Right cardiac atrium (tissue), 5 donors: ENCODE results near the gene ITLN1. TPM values are rescaled to one million over a fixed set of nuclear protein-coding genes. Genes with fewer than 3 reads are reported as not detected.
"Not testable (repeated sequence)": the region's sequence is repeated elsewhere in the genome, so short reads cannot be mapped to it uniquely, and the experiment has no call there.

Experiments
- ATAC-seq, 2 donors: fragments of 200-7000 bp; cut with Tn5 transposase; one replicate each; pipeline versions ENCODE4 v1.8.0 to v1.9.1; 2020; ENCODE audit warnings: moderate library complexity in 2 of 2, mild to moderate bottlenecking in 1 of 2
- DNase-seq, 3 donors: peaks; one replicate each; pipeline ENCODE4 v3.0.0-alpha.2; 2020
- H3K27ac ChIP-seq: one replicate; pipeline ENCODE4 v1.5.1; 2013; ENCODE audit warnings: mild to moderate bottlenecking, low read length, control low read depth, moderate library complexity
- H3K27me3 ChIP-seq: one replicate; pipeline ENCODE4 v1.6.1; 2013; ENCODE audit not compliant: control insufficient read depth, insufficient read depth
- H3K4me1 ChIP-seq: one replicate; pipeline ENCODE4 v1.6.1; 2013; ENCODE audit warnings: low read length; ENCODE audit not compliant: control insufficient read depth, insufficient read depth
- H3K4me3 ChIP-seq: one replicate; pipeline ENCODE4 v1.5.1; 2013; ENCODE audit warnings: low read length, control low read depth
- H3K9me3 ChIP-seq: one replicate; pipeline ENCODE4 v1.6.1; 2013; ENCODE audit warnings: low read length; ENCODE audit not compliant: control insufficient read depth
- WGBS: extraction: QIAGEN DNeasy Blood & Tissue Kit; methylation state at CpG from one replicate; pipeline ENCODE4 v1.1.7; 2013; 5-methylcytosine and 5-hydroxymethylcytosine counted together
- intact Hi-C, 4 donors: fragments of 100-400 bp; cut with DNase I; formaldehyde crosslinking; loops; one replicate each; pipeline versions ENCODE4 v1.11.0 to v1.14.0; 2022 to 2023
- polyA plus RNA-seq: library from polyadenylated mRNA; stranded (reverse); fragments of 200-250 nt; gene quantifications from one replicate; pipeline ENCODE4 v1.2.3, GENCODE V29; 2013
- total RNA-seq, 4 donors: library from RNA; stranded (reverse); fragmentation: NEBNext Ultra II Directional; extraction: Animal tissue kit (Norgen Biotek cat#: 25700); gene quantifications; one replicate each; pipeline ENCODE4 v1.2.1, GENCODE V29; 2021
- donor health status: healthy with polysubstance abuse.
- donor health status: DM: no; HTN: yes; CAD: no.
- donor health status: DM: no; HTN: no; CAD: no.
- donor health status: DM: no; HTN: yes; CAD: no; lungs with severe emphysema.
- donor health status: DM: yes; HTN: yes; CAD: no.

The ITLN1 gene
- total and polyA plus RNA-seq, 5 donors: 3.0 to 30.0 (median 18.7) TPM

DNA sequence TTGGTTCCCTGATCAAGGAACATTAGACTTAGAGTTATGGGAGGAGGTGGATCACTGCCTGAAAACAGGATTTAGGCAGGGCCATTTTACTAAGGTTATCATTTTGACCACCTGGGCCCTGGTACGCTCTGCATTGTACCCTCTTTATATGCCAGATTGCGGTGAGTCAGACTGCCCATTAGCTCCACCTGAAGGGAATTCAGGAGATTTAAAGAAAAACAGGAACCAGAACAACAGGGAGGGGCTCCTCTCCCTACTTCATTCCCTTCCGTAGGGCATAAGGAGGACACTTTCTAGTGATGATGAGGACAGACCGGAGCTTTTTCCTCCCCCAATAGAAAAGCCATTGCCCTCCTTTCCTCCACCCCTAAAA lies 20.6 kb upstream of the ITLN1 start:
- no peaks in the 10 kb centered on the region for H3K9me3 ChIP-seq
- no peak overlapping the region for H3K4me3 ChIP-seq
- DNase-seq (no peak), ATAC-seq (peak in 1 of 2 donors; percentile 53)
- H3K27me3 ChIP-seq: no peaks in the 10 kb centered on the region
- H3K27ac ChIP-seq: peak overlapping the region; percentile 26
- H3K4me1 ChIP-seq: peaks cover 4% of the 10 kb centered on the region
- 67% methylated on average over 4 of the region's 4 CpGs for WGBS
- intact Hi-C loops: no loop called here

DNA sequence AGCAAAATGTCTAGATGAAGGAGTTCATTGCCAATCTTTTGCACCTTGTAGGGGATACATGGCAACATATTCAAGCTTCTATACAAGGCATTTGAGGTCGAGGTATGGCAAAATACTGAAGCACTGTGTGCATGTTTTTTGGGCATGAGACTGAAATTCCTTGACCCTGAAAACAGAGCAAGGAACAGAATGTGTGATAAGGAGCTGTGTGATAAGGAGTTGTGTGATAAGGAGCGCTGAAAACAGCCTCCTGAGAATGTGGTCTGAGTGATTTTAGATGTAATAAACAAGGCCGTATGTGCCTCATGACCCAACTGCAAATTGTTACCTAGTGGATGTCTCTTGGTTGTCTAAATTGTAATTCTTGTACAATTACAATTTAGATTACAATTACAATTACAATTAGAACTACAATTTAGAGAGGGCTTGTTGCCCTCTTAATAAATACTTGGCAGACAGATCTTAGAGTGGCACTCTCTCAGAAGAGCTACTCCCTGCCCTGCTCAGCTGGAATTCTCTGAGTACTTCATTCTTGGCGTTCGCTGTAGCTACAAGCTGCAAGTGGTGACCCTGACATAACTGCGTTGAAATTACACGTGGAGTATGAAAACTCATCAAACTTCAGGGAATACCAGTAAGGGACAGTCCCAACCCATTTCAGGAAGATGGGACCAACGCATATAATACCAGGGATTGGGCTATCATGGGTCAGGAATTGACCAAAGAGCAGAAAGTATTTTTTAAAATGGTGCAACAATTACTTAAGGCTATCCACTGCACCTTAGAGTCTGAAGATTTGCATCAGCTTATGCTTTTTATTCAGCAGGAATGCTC lies 20.0 kb upstream of the ITLN1 start:
- no peak overlapping the region for H3K4me3 ChIP-seq
- no peaks in the 10 kb centered on the region for H3K9me3 ChIP-seq
- intact Hi-C loops: no loop called here
- H3K4me1 ChIP-seq: peaks cover 4% of the 10 kb centered on the region
- WGBS: 34% methylated on average over 8 of the region's 8 CpGs
- peak overlapping the region; percentile 26 for H3K27ac ChIP-seq
- DNase-seq (no peak), ATAC-seq (peak; percentile 71 to 76)
- H3K27me3 ChIP-seq: no peaks in the 10 kb centered on the region

DNA sequence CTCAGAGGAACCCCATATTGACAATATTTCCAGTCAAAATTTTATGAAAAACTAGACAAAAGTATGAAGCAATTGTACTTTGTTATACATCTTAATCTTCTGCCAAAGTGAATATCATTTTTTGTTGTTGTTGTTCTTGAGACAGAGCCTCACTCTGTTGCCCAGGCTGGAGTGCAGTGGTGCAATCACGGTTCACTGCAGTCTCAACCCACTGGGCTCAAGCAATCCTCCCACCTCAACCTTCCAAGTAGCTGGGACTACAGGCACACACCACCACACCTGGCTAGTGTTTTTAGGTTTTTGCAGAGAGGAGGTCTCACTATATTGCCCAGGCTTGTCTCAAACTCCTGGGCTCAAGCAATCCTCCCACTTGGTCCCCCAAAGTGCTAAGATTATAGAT lies 17.3 kb upstream of the ITLN1 start:
- ATAC-seq, H3K27ac ChIP-seq, H3K4me3 ChIP-seq, H3K4me1 ChIP-seq, H3K27me3 ChIP-seq, intact Hi-C loops, H3K9me3 ChIP-seq: not testable (repeated sequence)
- WGBS: 58% methylated on average over 1 of the region's 1 CpG
- peak in 1 of 3 donors; percentile 57 for DNase-seq

DNA sequence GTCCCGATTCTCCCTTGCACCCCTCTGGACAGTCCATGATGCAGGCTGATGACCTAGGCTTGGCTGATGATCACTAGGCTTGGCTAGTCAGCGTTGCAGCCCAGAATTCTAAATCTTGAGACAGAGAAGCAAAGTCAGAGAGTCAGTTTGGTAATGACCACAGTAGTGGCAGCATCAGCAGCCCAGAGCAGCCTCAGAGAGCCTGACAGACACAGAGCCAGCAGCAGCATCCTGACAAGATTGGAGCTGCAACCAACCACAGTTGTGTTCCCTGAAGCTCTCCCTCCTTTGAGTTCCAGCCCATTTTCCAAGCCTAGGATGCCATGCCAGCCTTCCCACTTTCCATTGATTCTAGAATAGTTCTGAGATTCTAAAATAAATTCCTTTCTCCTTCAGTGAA lies 16.8 kb upstream of the ITLN1 start:
- Histone ChIP-seq H3K27ac (peak overlapping the region; percentile 57), H3K27me3 (no peaks in the 10 kb centered on the region), H3K9me3 (no peaks in the 10 kb centered on the region), H3K4me1 (peaks cover 4% of the 10 kb centered on the region), H3K4me3 (no peak overlapping the region)
- WGBS: 90% methylated on average over 2 of the region's 2 CpGs
- DNase-seq: peak in 1 of 3 donors; percentile 58
- intact Hi-C loops: no loop called here
- ATAC-seq: peak in 1 of 2 donors; percentile 67

DNA sequence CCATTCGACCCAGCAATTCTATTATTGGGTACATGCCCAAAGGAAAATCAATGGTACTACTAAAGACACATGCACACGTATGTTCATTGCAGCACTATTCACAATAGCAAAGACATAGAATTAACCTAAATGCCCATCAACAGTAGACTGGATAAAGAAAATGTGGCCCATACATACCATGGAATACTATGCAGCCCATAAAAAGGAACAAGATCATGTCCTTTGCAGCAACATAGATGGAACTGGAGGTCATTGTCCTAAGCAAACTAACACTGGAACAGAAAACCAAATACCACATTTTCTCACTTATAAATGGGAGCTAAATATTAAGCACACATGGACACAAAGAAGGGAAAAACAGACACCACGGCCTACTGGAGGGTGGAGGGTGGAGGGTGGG lies 15.7 kb upstream of the ITLN1 start:
- DNase-seq, H3K27me3 ChIP-seq, ATAC-seq, H3K27ac ChIP-seq, H3K4me3 ChIP-seq, intact Hi-C loops, H3K9me3 ChIP-seq, H3K4me1 ChIP-seq: not testable (repeated sequence)
- 76% methylated on average over 3 of the region's 3 CpGs for WGBS

DNA sequence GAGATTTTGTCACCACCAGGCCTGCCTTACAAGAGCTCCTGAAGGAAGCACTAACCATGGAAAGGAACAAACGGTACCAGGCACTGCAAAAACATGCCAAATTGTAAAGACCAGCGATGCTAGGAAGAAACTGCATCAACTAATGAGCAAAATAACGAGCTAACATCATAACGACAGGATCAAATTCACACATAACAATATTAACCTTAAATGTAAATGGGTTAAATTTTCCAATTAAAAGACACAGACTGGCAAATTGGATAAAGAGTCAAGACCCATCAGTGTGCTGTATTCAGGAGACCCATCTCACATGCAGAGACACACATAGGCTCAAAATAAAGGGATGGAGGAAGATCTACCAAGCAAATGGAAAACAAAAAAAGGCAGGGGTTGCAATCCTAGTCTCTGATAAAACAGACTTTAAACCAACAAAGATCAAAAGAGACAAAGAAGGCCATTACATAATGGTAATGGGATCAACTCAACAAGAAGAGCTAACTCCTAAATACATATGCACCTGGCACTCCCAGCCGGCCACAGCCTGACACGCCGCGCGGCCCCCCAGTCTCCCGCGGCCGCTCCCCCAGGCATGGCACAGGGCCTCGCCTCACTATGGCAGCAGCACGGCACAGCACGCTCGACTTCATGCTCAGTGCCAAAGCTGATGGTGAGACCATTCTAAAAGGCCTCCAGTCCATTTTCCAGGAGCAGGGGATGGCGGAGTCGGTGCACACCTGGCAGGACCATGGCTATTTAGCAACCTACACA lies 9.6 kb upstream of the ITLN1 start:
- H3K4me3 ChIP-seq, H3K4me1 ChIP-seq, DNase-seq, ATAC-seq, H3K27me3 ChIP-seq, H3K27ac ChIP-seq, intact Hi-C loops, H3K9me3 ChIP-seq: not testable (repeated sequence)
- WGBS: 93% methylated on average over 18 of the region's 18 CpGs

DNA sequence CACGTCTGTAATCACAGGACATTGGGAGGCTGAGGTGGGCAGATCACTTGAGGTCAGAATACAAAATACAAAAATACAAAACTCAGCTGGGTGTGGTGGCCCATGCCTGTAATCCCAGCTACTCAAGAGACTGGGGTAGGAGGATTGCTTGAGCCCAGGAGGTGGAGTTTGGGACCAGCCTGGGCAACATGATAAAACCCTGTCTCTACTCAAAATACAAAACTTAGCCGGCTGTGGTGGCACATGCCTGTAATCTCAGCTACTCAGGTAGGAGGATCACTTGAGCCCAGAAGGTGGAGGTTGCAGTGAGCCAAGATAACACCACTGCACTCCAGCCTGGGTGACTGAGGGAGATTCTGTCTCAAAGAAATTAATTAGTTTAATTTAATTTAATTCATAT lies 6.5 kb upstream of the ITLN1 start:
- no peak for ATAC-seq
- no peak for DNase-seq
- Histone ChIP-seq H3K27ac (no peak overlapping the region), H3K27me3 (no peaks in the 10 kb centered on the region), H3K9me3 (no peaks in the 10 kb centered on the region), H3K4me1 (no peaks in the 10 kb centered on the region), H3K4me3 (no peak overlapping the region)
- intact Hi-C loops: no loop called here
- 43% methylated on average over 2 of the region's 2 CpGs for WGBS

DNA sequence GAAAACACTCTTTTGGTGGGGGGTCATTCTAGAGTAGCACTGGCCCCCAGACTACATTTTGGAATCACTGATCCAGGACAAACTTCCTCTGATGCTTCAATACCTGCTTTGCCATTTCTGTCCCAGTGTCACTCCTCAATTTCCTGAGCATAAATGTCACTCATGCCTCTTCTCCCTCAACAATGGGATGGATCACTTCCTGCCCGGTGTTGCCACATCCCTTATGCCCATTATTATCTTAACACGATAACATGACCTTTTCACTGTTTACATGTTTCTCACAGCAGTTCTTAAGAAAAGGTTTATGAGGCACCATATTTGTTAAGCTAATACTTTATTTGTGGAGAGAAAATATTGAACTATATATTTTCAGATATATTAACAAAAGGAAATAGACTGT lies 3.9 kb upstream of the ITLN1 start:
- DNase-seq (no peak), ATAC-seq (no peak)
- 34% methylated on average over 2 of the region's 2 CpGs for WGBS
- H3K27ac ChIP-seq: no peak overlapping the region
- H3K9me3 ChIP-seq: no peaks in the 10 kb centered on the region
- H3K27me3 ChIP-seq: no peaks in the 10 kb centered on the region
- H3K4me1 ChIP-seq: no peaks in the 10 kb centered on the region
- intact Hi-C loops: no loop called here
- H3K4me3 ChIP-seq: no peak overlapping the region

DNA sequence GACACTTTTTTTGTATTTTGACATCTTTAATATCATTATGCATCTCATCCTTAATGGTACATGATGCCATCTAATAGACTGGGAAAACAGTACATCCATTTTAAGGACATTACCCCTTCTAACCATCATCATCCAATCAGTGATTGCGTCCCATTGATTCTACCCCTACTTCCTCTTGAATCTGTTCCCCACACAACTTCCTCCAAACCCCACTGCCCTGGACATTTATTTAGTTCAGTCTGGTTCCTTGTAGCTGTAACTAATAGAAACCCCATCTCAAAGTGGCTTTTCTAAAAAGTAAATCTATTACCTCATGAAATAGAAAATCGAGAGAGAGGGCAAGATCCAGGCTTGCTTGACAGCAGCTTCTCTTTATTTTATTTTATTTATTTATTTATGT lies 2.1 kb upstream of the ITLN1 start:
- Histone ChIP-seq H3K27ac (no peak overlapping the region), H3K4me3 (no peak overlapping the region), H3K27me3 (no peaks in the 10 kb centered on the region), H3K9me3 (no peaks in the 10 kb centered on the region), H3K4me1 (no peaks in the 10 kb centered on the region)
- ATAC-seq (no peak), DNase-seq (no peak)
- 84% methylated on average over 2 of the region's 2 CpGs for WGBS
- intact Hi-C loops: no loop called here

DNA sequence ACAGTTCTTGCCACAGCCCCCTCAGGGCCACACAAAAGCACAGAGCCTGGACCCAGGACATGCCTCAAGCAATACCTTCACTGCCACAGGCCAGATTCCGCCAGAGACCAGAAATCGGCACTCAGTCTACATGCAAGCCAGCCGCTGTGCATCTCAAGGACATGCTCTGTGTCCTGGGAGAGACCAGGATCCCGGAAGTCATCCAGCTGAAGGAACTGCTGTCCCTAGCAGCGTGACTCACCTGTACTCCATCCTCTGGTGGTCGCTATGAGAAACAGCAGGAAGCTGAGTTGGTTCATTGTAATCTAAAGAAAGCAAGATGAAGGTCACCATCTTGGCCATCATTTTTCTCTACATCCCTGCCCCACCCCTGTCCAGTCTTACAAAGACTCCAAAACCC lies 401 bp downstream of the ITLN1 start:
- intact Hi-C loops: no loop called here
- no peaks in the 10 kb centered on the region for H3K27me3 ChIP-seq
- H3K9me3 ChIP-seq: no peaks in the 10 kb centered on the region
- H3K4me1 ChIP-seq: no peaks in the 10 kb centered on the region
- ATAC-seq: peak in 1 of 2 donors; percentile 37
- 76% methylated on average over 6 of the region's 6 CpGs for WGBS
- no peak overlapping the region for H3K4me3 ChIP-seq
- H3K27ac ChIP-seq: no peak overlapping the region
- DNase-seq: peak in 1 of 3 donors; percentile 9
